GM23338 (cell line): ENCODE data around the gene CBY1. TPM values are rescaled to one million over a fixed set of nuclear protein-coding genes. Genes with fewer than 3 reads are reported as not detected.

Source experiments
- ATAC-seq: fragments of 200-7000 bp; cut with Tn5 transposase; 3 replicates; pipeline ENCODE4 v1.9.1; 2020
- DNase-seq: peaks from one replicate; pipeline ENCODE4 v3.0.0-alpha.2; 2015; ENCODE audit warnings: low spot score
- H2AFZ ChIP-seq: fragments of 200-600 bp; sonication (generic); 2 replicates; pipeline ENCODE4 v1.8.0; 2016; ENCODE audit warnings: antibody characterized with exemption, mild to moderate bottlenecking, moderate library complexity
- H3F3A ChIP-seq: fragments of 200-600 bp; sonication (generic); replicated peaks from 2 replicates; pipeline ENCODE4 v1.8.0; 2017; ENCODE audit warnings: antibody characterized with exemption, mixed run types, low read depth
- H3K27ac ChIP-seq: fragments of 200-600 bp; sonication (generic); 2 replicates; pipeline ENCODE4 v1.6.1; 2016; ENCODE audit warnings: low read depth
- H3K27me3 ChIP-seq: fragments of 200-600 bp; sonication (generic); 2 replicates; pipeline ENCODE4 v1.8.0; 2016; ENCODE audit warnings: mild to moderate bottlenecking, mixed run types, moderate library complexity; ENCODE audit not compliant: insufficient read depth
- H3K36me3 ChIP-seq: fragments of 200-600 bp; sonication (generic); 2 replicates; pipeline ENCODE4 v1.8.0; 2016; ENCODE audit warnings: mild to moderate bottlenecking; ENCODE audit not compliant: insufficient read depth
- H3K4me1 ChIP-seq: fragments of 200-600 bp; sonication (generic); 2 replicates; pipeline ENCODE4 v1.8.0; 2016; ENCODE audit warnings: mild to moderate bottlenecking, moderate library complexity; ENCODE audit not compliant: insufficient read depth
- H3K4me2 ChIP-seq: fragments of 200-600 bp; sonication (generic); 2 replicates; pipeline ENCODE4 v1.7.1; 2017; ENCODE audit warnings: mixed run types
- H3K4me3 ChIP-seq: fragments of 200-600 bp; sonication (generic); 2 replicates; pipeline ENCODE4 v1.6.1; 2016; ENCODE audit warnings: mixed run types
- H3K79me2 ChIP-seq: fragments of 200-600 bp; sonication (generic); replicated peaks from 2 replicates; pipeline ENCODE4 v1.8.0; 2017; ENCODE audit warnings: mild to moderate bottlenecking; ENCODE audit not compliant: insufficient read depth
- H3K9me2 ChIP-seq: fragments of 200-600 bp; sonication (generic); 2 replicates; pipeline ENCODE4 v1.8.0; 2017; ENCODE audit not compliant: insufficient read depth
- H4K20me1 ChIP-seq: fragments of 200-600 bp; sonication (generic); replicated peaks from 2 replicates; pipeline ENCODE4 v1.8.0; 2017; ENCODE audit warnings: mild to moderate bottlenecking; ENCODE audit not compliant: insufficient read depth
- H3K27ac Mint-ChIP-seq: 2 replicates; pipeline ENCODE4 v1.8.0; 2020; ENCODE audit warnings: inconsistent platforms, mild to moderate bottlenecking, moderate library complexity, mixed read lengths
- H3K27me3 Mint-ChIP-seq: 3 replicates; pipeline ENCODE4 v1.8.0; 2022; ENCODE audit warnings: low read depth, mild to moderate bottlenecking, moderate library complexity, mixed read lengths, inconsistent platforms; ENCODE audit not compliant: insufficient read depth, poor library complexity
- H3K36me3 Mint-ChIP-seq: 3 replicates; pipeline ENCODE4 v1.8.0; 2021; ENCODE audit warnings: low read depth, mild to moderate bottlenecking, inconsistent platforms, moderate library complexity, mixed read lengths
- H3K4me1 Mint-ChIP-seq: 3 replicates; pipeline ENCODE4 v1.8.0; 2020; ENCODE audit warnings: mild to moderate bottlenecking, inconsistent platforms, mixed read lengths
- H3K4me3 Mint-ChIP-seq: 3 replicates; pipeline ENCODE4 v1.8.0; 2021; ENCODE audit warnings: moderate library complexity, mild to moderate bottlenecking, inconsistent platforms, mixed read lengths
- H3K9me3 Mint-ChIP-seq: 3 replicates; pipeline ENCODE4 v1.8.0; 2020; ENCODE audit warnings: moderate library complexity, mild to moderate bottlenecking, inconsistent platforms, mixed read lengths
- CREB1 ChIP-seq: fragments of 250-450 bp; sonication (Bioruptor Pico); IDR thresholded peaks from 2 replicates; pipeline ENCODE4 v1.5.0; 2020; ENCODE audit warnings: low read depth, mild to moderate bottlenecking, moderate library complexity
- ETS1 ChIP-seq: IDR thresholded peaks from 2 replicates; pipeline ENCODE4 v1.6.1; 2016; ENCODE audit warnings: antibody characterized with exemption
- EZH2 ChIP-seq: fragments of 200-600 bp; sonication (generic); IDR thresholded peaks from one replicate; pipeline ENCODE4 v1.8.0; 2017; ENCODE audit warnings: antibody characterized with exemption, mild to moderate bottlenecking, low read depth; ENCODE audit not compliant: unreplicated experiment
- EZH2phosphoT487 ChIP-seq: fragments of 200-600 bp; sonication (generic); IDR thresholded peaks from one replicate; pipeline ENCODE4 v1.8.1; 2018; ENCODE audit warnings: antibody characterized with exemption; ENCODE audit not compliant: unreplicated experiment
- JUNB ChIP-seq: IDR thresholded peaks from one replicate; pipeline ENCODE4 v1.6.1; 2016; ENCODE audit warnings: antibody characterized with exemption; ENCODE audit not compliant: unreplicated experiment
- NANOG ChIP-seq: IDR thresholded peaks from 2 replicates; pipeline ENCODE4 v1.6.1; 2016; ENCODE audit warnings: antibody characterized with exemption, borderline replicate concordance
- POLR2AphosphoS5 ChIP-seq: IDR thresholded peaks from 2 replicates; pipeline ENCODE4 v1.6.1; 2016; ENCODE audit warnings: antibody characterized with exemption, low read depth
- STAT1 ChIP-seq: IDR thresholded peaks from one replicate; pipeline ENCODE4 v1.6.1; 2016; ENCODE audit warnings: antibody characterized with exemption; ENCODE audit not compliant: unreplicated experiment
- ZNF114 ChIP-seq: fragments of 250-450 bp; sonication (Bioruptor Pico); IDR thresholded peaks from 2 replicates; pipeline ENCODE4 v1.5.0; 2020; ENCODE audit warnings: mild to moderate bottlenecking, moderate library complexity
- ZNF331 ChIP-seq: fragments of 250-450 bp; sonication (Bioruptor Pico); IDR thresholded peaks from 2 replicates; pipeline ENCODE4 v1.5.0; 2020; ENCODE audit warnings: low read depth, mild to moderate bottlenecking, moderate library complexity
- polyA plus RNA-seq: library from polyadenylated mRNA; unstranded; fragments of >200 nt; fragmentation: Nextera tagmentation; extraction: Ambion mirVana; gene quantifications from 2 replicates; pipeline ENCODE4 v1.2.1, GENCODE V29; 2016
- total RNA-seq: library from RNA; depleted of rRNA; stranded (reverse); fragments of >200 nt; shearing (Covaris generic); gene quantifications from 2 replicates; pipeline ENCODE4 v1.2.3, GENCODE V29; 2014
- TF ChIP-seq, protein P1 (sequence below): fragments of 250-450 bp; sonication (Bioruptor Pico); IDR thresholded peaks from 2 replicates; pipeline ENCODE4 v1.5.0; 2020; ENCODE audit warnings: mild to moderate bottlenecking, moderate library complexity
- TF ChIP-seq, protein P2 (sequence below), 2 experiments: fragments of 200-600 bp in 1 of 2; sonication (generic) in 1 of 2; conservative IDR thresholded peaks; 2 replicates each; pipeline versions ENCODE4 v1.5.1 to v1.6.1; 2016 to 2017; ENCODE audit warnings: antibody characterized with exemption in 2 of 2, low read depth in 2 of 2, mild to moderate bottlenecking in 2 of 2, moderate library complexity in 1 of 2

The CBY1 gene
- total and polyA plus RNA-seq, 2 experiments from 2014 or later: 12.8 to 36.4 TPM

DNA sequence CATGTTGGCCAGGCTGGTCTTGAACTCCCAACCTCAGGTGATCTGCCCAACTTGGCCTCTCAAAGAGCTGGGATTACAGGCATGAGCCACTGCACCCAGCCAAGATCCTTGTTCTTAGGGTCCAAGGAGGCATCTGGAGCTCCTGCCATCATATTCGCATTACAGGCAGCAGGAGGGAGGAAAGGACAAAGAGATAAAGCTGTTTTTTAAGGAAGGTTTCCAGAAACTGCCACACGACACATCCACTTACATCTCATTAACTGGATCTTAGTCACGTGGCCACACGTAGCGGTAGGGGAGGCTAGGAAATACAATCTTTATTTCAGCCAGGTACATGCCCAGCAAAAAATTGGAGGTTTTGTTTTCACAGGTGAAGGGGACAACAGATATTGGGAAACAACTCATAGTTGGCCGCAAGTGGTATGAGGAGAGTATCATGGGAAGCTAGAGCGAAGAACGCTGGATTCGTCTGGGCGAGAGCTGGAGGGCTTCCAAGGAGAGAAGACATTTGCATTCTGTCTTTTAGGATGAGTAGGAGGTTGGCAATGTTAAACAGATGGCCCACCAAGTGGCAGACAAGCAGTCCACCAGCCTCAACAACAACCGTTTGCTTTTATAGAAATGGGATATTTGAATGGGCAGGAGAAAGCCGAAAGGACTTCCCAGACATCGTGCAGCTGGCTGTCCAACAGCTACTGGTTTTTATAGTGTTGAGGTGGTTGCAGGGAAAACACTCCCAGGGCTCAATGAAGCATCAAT, 47.3 kb upstream of the CBY1 start:
- no peak overlapping the region for H3K4me3 Mint-ChIP-seq
- TF ChIP-seq EZH2phosphoT487: no peak
- H3K27ac Mint-ChIP-seq: peak overlapping the region; percentile 7; the same call in 1 of the 2 replicates
- H3K4me3 ChIP-seq: no peak overlapping the region
- H3K4me1 Mint-ChIP-seq: no peaks in the 10 kb centered on the region
- no peak overlapping the region for H2AFZ ChIP-seq
- H3K79me2 ChIP-seq: no peaks in the 10 kb centered on the region
- no peaks in the 10 kb centered on the region for H3K9me3 Mint-ChIP-seq
- H3F3A ChIP-seq: no peaks in the 10 kb centered on the region; the same call in 1 of the 2 replicates
- 0 out of 2 replicates have a peak, but pooled peaks cover 3% of the 10 kb centered on the region for H4K20me1 ChIP-seq
- no peak overlapping the region for H3K27ac ChIP-seq
- ATAC-seq (no peak), DNase-seq (no peak)
- no peaks in the 10 kb centered on the region for H3K9me2 ChIP-seq
- no peak overlapping the region for H3K4me2 ChIP-seq
- 0 out of 3 replicates have a peak, but pooled peaks cover 3% of the 10 kb centered on the region for H3K36me3 Mint-ChIP-seq
- no peaks in the 10 kb centered on the region for H3K4me1 ChIP-seq
- H3K27me3 Mint-ChIP-seq: peaks cover 3% of the 10 kb centered on the region
- no peaks in the 10 kb centered on the region for H3K36me3 ChIP-seq
- no peaks in the 10 kb centered on the region for H3K27me3 ChIP-seq

DNA sequence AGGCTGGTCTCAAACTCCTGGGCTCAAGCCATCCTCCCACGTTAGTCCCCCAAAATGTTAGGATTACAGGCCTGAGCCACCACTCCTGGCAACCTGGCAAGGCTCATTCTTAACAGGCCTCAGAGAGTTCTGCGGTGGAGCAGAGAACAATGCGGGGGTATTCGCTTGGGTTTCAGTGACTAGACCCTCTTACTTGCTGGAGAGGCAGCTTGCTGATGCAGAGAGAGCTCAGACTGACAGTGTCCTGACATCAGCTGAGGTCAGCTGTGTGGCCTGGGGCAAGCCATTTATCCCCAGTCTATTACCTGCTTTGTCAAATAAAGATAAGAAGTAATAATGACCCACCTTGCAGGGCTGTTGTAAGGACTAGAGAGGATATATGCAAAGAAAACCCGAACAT, 46.2 kb upstream of the CBY1 start:
- DNase-seq: no peak
- H3K9me3 Mint-ChIP-seq: no peaks in the 10 kb centered on the region
- no peak overlapping the region for H3K27ac Mint-ChIP-seq
- TF ChIP-seq ZNF331 (CRISPR knock-in tag) (no peak), JUNB (no peak), STAT1 (no peak), NANOG (no peak), CREB1 (CRISPR knock-in tag) (no peak), POLR2AphosphoS5 (no peak), EZH2 (no peak), EZH2phosphoT487 (no peak), ZNF114 (no peak), ETS1 (no peak)
- TF ChIP-seq, protein P1, sequence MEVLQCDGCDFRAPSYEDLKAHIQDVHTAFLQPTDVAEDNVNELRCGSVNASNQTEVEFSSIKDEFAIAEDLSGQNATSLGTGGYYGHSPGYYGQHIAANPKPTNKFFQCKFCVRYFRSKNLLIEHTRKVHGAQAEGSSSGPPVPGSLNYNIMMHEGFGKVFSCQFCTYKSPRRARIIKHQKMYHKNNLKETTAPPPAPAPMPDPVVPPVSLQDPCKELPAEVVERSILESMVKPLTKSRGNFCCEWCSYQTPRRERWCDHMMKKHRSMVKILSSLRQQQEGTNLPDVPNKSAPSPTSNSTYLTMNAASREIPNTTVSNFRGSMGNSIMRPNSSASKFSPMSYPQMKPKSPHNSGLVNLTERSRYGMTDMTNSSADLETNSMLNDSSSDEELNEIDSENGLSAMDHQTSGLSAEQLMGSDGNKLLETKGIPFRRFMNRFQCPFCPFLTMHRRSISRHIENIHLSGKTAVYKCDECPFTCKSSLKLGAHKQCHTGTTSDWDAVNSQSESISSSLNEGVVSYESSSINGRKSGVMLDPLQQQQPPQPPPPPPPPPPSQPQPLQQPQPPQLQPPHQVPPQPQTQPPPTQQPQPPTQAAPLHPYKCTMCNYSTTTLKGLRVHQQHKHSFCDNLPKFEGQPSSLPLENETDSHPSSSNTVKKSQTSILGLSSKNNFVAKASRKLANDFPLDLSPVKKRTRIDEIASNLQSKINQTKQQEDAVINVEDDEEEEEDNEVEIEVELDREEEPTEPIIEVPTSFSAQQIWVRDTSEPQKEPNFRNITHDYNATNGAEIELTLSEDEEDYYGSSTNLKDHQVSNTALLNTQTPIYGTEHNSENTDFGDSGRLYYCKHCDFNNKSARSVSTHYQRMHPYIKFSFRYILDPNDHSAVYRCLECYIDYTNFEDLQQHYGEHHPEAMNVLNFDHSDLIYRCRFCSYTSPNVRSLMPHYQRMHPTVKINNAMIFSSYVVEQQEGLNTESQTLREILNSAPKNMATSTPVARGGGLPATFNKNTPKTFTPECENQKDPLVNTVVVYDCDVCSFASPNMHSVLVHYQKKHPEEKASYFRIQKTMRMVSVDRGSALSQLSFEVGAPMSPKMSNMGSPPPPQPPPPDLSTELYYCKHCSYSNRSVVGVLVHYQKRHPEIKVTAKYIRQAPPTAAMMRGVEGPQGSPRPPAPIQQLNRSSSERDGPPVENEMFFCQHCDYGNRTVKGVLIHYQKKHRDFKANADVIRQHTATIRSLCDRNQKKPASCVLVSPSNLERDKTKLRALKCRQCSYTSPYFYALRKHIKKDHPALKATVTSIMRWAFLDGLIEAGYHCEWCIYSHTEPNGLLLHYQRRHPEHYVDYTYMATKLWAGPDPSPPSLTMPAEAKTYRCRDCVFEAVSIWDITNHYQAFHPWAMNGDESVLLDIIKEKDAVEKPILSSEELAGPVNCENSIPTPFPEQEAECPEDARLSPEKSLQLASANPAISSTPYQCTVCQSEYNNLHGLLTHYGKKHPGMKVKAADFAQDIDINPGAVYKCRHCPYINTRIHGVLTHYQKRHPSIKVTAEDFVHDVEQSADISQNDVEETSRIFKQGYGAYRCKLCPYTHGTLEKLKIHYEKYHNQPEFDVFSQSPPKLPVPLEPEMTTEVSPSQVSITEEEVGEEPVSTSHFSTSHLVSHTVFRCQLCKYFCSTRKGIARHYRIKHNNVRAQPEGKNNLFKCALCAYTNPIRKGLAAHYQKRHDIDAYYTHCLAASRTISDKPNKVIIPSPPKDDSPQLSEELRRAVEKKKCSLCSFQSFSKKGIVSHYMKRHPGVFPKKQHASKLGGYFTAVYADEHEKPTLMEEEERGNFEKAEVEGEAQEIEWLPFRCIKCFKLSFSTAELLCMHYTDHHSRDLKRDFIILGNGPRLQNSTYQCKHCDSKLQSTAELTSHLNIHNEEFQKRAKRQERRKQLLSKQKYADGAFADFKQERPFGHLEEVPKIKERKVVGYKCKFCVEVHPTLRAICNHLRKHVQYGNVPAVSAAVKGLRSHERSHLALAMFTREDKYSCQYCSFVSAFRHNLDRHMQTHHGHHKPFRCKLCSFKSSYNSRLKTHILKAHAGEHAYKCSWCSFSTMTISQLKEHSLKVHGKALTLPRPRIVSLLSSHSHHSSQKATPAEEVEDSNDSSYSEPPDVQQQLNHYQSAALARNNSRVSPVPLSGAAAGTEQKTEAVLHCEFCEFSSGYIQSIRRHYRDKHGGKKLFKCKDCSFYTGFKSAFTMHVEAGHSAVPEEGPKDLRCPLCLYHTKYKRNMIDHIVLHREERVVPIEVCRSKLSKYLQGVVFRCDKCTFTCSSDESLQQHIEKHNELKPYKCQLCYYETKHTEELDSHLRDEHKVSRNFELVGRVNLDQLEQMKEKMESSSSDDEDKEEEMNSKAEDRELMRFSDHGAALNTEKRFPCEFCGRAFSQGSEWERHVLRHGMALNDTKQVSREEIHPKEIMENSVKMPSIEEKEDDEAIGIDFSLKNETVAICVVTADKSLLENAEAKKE (CRISPR knock-in tag): no peak
- TF ChIP-seq, protein P2, sequence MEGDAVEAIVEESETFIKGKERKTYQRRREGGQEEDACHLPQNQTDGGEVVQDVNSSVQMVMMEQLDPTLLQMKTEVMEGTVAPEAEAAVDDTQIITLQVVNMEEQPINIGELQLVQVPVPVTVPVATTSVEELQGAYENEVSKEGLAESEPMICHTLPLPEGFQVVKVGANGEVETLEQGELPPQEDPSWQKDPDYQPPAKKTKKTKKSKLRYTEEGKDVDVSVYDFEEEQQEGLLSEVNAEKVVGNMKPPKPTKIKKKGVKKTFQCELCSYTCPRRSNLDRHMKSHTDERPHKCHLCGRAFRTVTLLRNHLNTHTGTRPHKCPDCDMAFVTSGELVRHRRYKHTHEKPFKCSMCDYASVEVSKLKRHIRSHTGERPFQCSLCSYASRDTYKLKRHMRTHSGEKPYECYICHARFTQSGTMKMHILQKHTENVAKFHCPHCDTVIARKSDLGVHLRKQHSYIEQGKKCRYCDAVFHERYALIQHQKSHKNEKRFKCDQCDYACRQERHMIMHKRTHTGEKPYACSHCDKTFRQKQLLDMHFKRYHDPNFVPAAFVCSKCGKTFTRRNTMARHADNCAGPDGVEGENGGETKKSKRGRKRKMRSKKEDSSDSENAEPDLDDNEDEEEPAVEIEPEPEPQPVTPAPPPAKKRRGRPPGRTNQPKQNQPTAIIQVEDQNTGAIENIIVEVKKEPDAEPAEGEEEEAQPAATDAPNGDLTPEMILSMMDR (conservative IDR thresholded peaks at IDR 0.05; ENCODE audit: low read depth in 2 of 2): no peak

More for the DNA sequence above, 46.2 kb upstream of the CBY1 start:
- no peak overlapping the region for H3K4me3 ChIP-seq
- peaks cover 3% of the 10 kb centered on the region for H3K27me3 Mint-ChIP-seq
- peaks cover 4% of the 10 kb centered on the region for H3K4me1 Mint-ChIP-seq
- no peaks in the 10 kb centered on the region for H3K79me2 ChIP-seq
- H3K27me3 ChIP-seq: no peaks in the 10 kb centered on the region
- no peak overlapping the region for H3K4me2 ChIP-seq
- no peak for ATAC-seq
- no peaks in the 10 kb centered on the region for H3K36me3 ChIP-seq
- no peaks in the 10 kb centered on the region for H4K20me1 ChIP-seq
- no peaks in the 10 kb centered on the region for H3K4me1 ChIP-seq
- no peaks in the 10 kb centered on the region; the same call in 1 of the 2 replicates for H3F3A ChIP-seq
- H3K4me3 Mint-ChIP-seq: no peak overlapping the region
- no peaks in the 10 kb centered on the region for H3K9me2 ChIP-seq
- H3K36me3 Mint-ChIP-seq: 0 out of 3 replicates have a peak, but pooled peaks cover 3% of the 10 kb centered on the region
- no peak overlapping the region for H3K27ac ChIP-seq
- H2AFZ ChIP-seq: no peak overlapping the region
